GM13977 (cell line): Measurements from ENCODE around the gene LRIG2.

Experiments used
- DNase-seq: peaks from one replicate; pipeline ENCODE4 v3.0.0; 2012; ENCODE audit warnings: low spot score
- CTCF ChIP-seq: IDR thresholded peaks from 2 replicates; pipeline ENCODE4 v1.5.1; 2012; ENCODE audit warnings: mild to moderate bottlenecking, control low read depth; ENCODE audit not compliant: insufficient read depth; ENCODE audit errors: extremely low read depth, missing control alignments
- in situ Hi-C: fragments of 300-500 bp; cut with MboI; formaldehyde crosslinking; loops from one replicate; pipeline ENCODE4 v1.12.0; 2022; ENCODE audit warnings: low sequenced_read_pairs, low pct_unique_long_range_greater_than_20kb, mixed read lengths, inconsistent platforms; ENCODE audit not compliant: unreplicated experiment

Gene LRIG2

DNA sequence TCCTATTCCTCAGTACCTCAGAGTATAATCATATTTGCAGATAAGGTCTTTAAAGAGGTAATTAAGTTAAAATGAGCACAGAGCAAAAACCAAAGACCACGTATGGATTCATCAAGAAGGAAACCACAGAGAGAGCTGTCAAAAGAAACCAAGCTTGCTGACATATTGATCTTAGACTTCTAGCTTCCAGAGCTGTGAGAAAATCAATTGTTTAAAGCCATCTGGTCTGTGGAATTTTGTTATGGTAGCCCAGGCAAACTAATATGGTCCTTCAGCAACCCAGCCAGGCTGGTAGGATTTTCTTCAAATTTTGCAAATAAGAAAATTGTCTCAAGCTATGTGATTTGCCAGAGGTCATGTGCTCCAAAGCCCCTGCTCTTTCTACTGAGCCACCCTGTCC, 62.5 kb downstream of the LRIG2 start:
- in situ Hi-C loops, result loop anchor here (10.0 kb wide), 1 partner anchor 549 kb away; no protein-coding TSS in a partner anchor
- no peak for TF ChIP-seq CTCF
- no peak for DNase-seq

- in situ Hi-C loops, result loop anchor here (10.0 kb wide), 1 partner anchor 548 kb away; no protein-coding TSS in a partner anchor
- no peak for TF ChIP-seq CTCF
These were observed 63.5 kb downstream of the LRIG2 start for GRCh38 chr1:113136476-113136875.

GRCh38 chr1:113137563-113137962, 64.6 kb downstream of the LRIG2 start:
- in situ Hi-C loops, result loop anchor here (10.0 kb wide), 1 partner anchor 547 kb away; no protein-coding TSS in a partner anchor
- no peak for DNase-seq
- TF ChIP-seq CTCF, result no peak

More at GRCh38 chr1:113136476-113136875, 63.5 kb downstream of the LRIG2 start:
- DNase-seq, result no peak

GRCh38 chr1:113138778-113139177, 65.8 kb downstream of the LRIG2 start:
- in situ Hi-C loops, result loop anchor here (10.0 kb wide), 1 partner anchor 546 kb away; no protein-coding TSS in a partner anchor
- no peak for DNase-seq
- no peak for TF ChIP-seq CTCF

- in situ Hi-C loops, result no loop called here
- no peak for DNase-seq
- no peak for TF ChIP-seq CTCF
These were observed 67.2 kb downstream of the LRIG2 start for GRCh38 chr1:113140176-113140575.

DNA sequence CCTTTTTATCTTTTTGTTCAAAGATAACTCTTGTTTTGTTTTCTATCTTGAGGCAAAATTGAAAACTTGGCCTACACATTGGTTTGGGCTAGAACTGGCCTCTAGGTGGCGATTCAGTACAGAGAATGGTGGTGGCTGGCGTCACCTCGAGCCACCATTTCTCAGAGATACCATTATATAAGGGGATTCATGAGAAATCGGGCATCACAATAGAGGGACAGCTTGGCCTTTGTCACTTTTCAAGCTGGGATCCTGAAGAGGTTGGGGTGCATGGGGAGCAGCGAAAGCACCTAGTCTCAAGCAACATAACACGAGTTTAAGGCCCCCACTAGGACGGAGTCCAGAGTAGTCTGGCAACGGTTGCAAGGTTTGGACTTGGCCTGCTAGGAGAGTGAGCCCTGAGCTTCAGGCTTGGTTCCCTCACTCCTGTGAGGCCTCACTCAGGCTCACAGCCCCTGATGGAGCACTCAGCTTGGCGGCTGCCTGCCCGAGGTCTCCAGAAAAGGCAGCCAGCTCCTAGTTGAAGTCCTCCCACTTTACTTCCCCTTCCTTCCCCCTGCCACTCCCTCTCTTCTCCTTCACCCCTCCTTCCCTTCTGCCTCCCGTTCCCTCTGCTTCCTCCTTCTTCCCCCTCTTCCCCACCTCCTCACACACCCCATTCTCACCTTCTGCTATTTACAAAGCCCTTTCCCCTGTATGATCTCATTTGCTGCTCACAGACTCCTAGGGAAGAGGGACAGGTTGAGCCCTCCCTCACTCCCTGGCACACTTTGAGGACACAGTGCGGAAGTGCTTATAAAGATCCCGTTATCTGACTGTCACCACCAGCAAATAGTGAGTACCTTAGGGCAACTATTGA, 67.8 kb downstream of the LRIG2 start:
- in situ Hi-C loops, result no loop called here
- DNase-seq, result peak; percentile 56
- TF ChIP-seq CTCF, result peak; percentile 90
